HepG2 (cell line): Measurements from ENCODE around the gene SOAT2. TPM values are rescaled to one million over a fixed set of nuclear protein-coding genes. Genes with fewer than 3 reads are reported as not detected.
A peak's percentile ranks its signal among the peaks of the same experiment; 100 is the strongest.

ENCODE experiments used
- E2F1 ChIP-seq: sonication (generic); formaldehyde crosslinking; IDR thresholded peaks from 2 replicates; pipeline ENCODE4 v1.5.0; 2020; ENCODE audit warnings: missing genetic modification reagents
- EP300 ChIP-seq, 3 experiments: sonication (generic) in 1 of 3; formaldehyde crosslinking in 1 of 3; IDR thresholded peaks; 2 replicates each; pipeline versions ENCODE4 v1.5.1 to v1.6.1; 2011 to 2020; ENCODE audit warnings: low read depth in 2 of 3, low read length in 2 of 3, borderline replicate concordance in 1 of 3, improper control_type of control experiment in 1 of 3, mild to moderate bottlenecking in 1 of 3, missing genetic modification reagents in 1 of 3, moderate library complexity in 1 of 3
- KLF16 ChIP-seq, 2 experiments: sonication (generic) in 1 of 2; formaldehyde crosslinking in 1 of 2; IDR thresholded peaks; 2 replicates each; pipeline versions ENCODE4 v1.6.1 to v1.8.0; 2016 to 2023; ENCODE audit warnings: missing genetic modification reagents in 2 of 2, missing compliant biosample characterization in 1 of 2
- MXD3 ChIP-seq: IDR thresholded peaks from 2 replicates; pipeline ENCODE4 v1.6.1; 2016; ENCODE audit warnings: mild to moderate bottlenecking, missing biosample characterization, missing genetic modification reagents
- MZF1 ChIP-seq: sonication (generic); formaldehyde crosslinking; IDR thresholded peaks from 2 replicates; pipeline ENCODE4 v1.8.1; 2023; ENCODE audit warnings: mild to moderate bottlenecking, missing genetic modification reagents, borderline replicate concordance
- ZBTB42 ChIP-seq: sonication (generic); formaldehyde crosslinking; IDR thresholded peaks from 2 replicates; pipeline ENCODE4 v1.5.0; 2020; ENCODE audit warnings: mild to moderate bottlenecking, missing genetic modification reagents
- ZBTB44 ChIP-seq: sonication (generic); formaldehyde crosslinking; IDR thresholded peaks from 2 replicates; pipeline ENCODE4 v1.4.0; 2020; ENCODE audit warnings: missing genetic modification reagents
- ZNF142 ChIP-seq: sonication (generic); formaldehyde crosslinking; IDR thresholded peaks from 2 replicates; pipeline ENCODE4 v1.4.0; 2020; ENCODE audit warnings: missing genetic modification reagents
- ZNF230 ChIP-seq: sonication (generic); formaldehyde crosslinking; IDR thresholded peaks from 2 replicates; pipeline ENCODE4 v1.4.0; 2020; ENCODE audit warnings: mild to moderate bottlenecking, missing genetic modification reagents
- ZNF431 ChIP-seq: sonication (generic); formaldehyde crosslinking; IDR thresholded peaks from 2 replicates; pipeline ENCODE4 v1.9.0; 2022; ENCODE audit warnings: missing genetic modification reagents, low read depth, mild to moderate bottlenecking, borderline replicate concordance
- ZNF556 ChIP-seq: sonication (generic); formaldehyde crosslinking; IDR thresholded peaks from 2 replicates; pipeline ENCODE4 v1.4.0; 2020; ENCODE audit warnings: mild to moderate bottlenecking, missing genetic modification reagents, borderline replicate concordance
- ZNF567 ChIP-seq: sonication (generic); formaldehyde crosslinking; IDR thresholded peaks from 2 replicates; pipeline ENCODE4 v1.8.1; 2023; ENCODE audit warnings: mild to moderate bottlenecking, missing genetic modification reagents, borderline replicate concordance
- ZNF629 ChIP-seq: sonication (generic); formaldehyde crosslinking; conservative IDR thresholded peaks from 2 replicates; pipeline ENCODE4 v1.5.0; 2020; ENCODE audit warnings: missing genetic modification reagents
- ZNF800 ChIP-seq: sonication (generic); formaldehyde crosslinking; IDR thresholded peaks from 2 replicates; pipeline ENCODE4 v1.4.0; 2020; ENCODE audit warnings: missing genetic modification reagents
- polyA plus RNA-seq, 8 experiments: library from polyadenylated mRNA; depleted of rRNA in 3 of 8; stranded (reverse) in 7 of 8; unstranded in 1 of 8; fragments of >200 nt; fragmentation: Illumina TruSeq in 4 of 8; extraction: Trizol in 4 of 8; gene quantifications; 2 replicates each; pipeline versions ENCODE4 v1.2.1 to v1.2.3, GENCODE V29; 2011 to 2016; ENCODE audit warnings: low read depth in 4 of 8, missing spikeins in 1 of 8, mixed read lengths in 1 of 8; ENCODE audit not compliant: insufficient read depth in 1 of 8
- total RNA-seq, 5 experiments: library from RNA; depleted of rRNA; stranded (reverse); fragments of >200 nt; fragmentation: Illumina TruSeq; extraction: Trizol; gene quantifications; 2 replicates each; pipeline ENCODE4 v1.2.3, GENCODE V29; 2016; ENCODE audit warnings: low read depth in 1 of 5

The SOAT2 gene
- total and polyA plus RNA-seq, 2 of the 13 experiments (the other 11 are each of a cell fraction or from before 2014, with no cell fraction given), result 14.9 to 108 TPM

GRCh38 chr12:53102883-53103807, at the start of gene SOAT2 (continued):
- no peak for TF ChIP-seq ZNF629 (CRISPR knock-in tag)
- TF ChIP-seq MXD3 (CRISPR knock-in tag), result no peak
- no peak for TF ChIP-seq E2F1 (CRISPR knock-in tag)
- peak; percentile 12 to 69; a peak in 2 of 4 replicates for TF ChIP-seq EP300 (IDR thresholded peaks at IDR 0.05; ENCODE audit: low read depth in 2 of 2, low read length in 2 of 2)
- TF ChIP-seq EP300 (CRISPR knock-in tag; IDR thresholded peaks at IDR 0.05; ENCODE audit: borderline replicate concordance), result no peak; the same call in 1 of the 2 replicates
- no peak for TF ChIP-seq ZBTB42 (CRISPR knock-in tag)
- no peak for TF ChIP-seq ZNF142 (CRISPR knock-in tag)
- no peak; the same call in 1 of the 2 replicates for TF ChIP-seq MZF1
- peak; percentile 49 for TF ChIP-seq ZNF800 (CRISPR knock-in tag)
- TF ChIP-seq KLF16 (CRISPR knock-in tag; IDR thresholded peaks at IDR 0.05), result peak in 1 of 2 experiments; percentile 36; a peak in 1 of 4 replicates
- TF ChIP-seq ZBTB44 (CRISPR knock-in tag), result no peak
- TF ChIP-seq ZNF230 (CRISPR knock-in tag), result peak; percentile 71; the same call in 1 of the 2 replicates
- TF ChIP-seq ZNF567 (CRISPR knock-in tag), result peak; percentile 57; the same call in 1 of the 2 replicates
- 0 out of 2 replicates have a peak, but pooled peaks have one; percentile 58 for TF ChIP-seq ZNF556 (CRISPR knock-in tag)
- TF ChIP-seq ZNF431, result peak; percentile 96
